ENCODE measurements around the gene UGT1A8. TPM values are rescaled to one million over a fixed set of nuclear protein-coding genes. Genes with fewer than 3 reads are reported as not detected.

Gene UGT1A8
- total and polyA plus RNA-seq, 2 experiments from 2014 or later: 0.45 TPM; not detected in 1

DNA sequence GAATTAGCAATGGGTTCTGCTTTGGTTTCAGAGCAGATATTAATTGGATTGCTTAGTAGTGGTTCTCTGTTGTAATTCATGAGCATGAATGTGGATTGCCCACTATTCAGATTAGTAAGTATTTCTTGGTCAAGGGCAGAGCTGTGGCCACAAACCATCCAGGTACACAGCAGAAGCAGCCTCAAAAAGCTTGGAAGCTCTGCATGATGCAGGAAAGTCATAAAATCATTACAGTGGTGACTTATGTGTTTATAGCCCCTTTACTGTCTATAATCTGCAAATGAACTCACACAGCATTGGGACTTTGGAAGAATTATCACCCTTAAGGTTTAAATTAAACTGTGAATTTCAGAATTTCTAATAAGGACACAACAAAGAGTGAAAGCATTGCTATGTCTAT, 140.7 kb downstream of the UGT1A8 start:
- no peak for ATAC-seq
- no peaks in the 10 kb centered on the region for H3K27me3 ChIP-seq (ENCODE audit: insufficient read depth)

DNA sequence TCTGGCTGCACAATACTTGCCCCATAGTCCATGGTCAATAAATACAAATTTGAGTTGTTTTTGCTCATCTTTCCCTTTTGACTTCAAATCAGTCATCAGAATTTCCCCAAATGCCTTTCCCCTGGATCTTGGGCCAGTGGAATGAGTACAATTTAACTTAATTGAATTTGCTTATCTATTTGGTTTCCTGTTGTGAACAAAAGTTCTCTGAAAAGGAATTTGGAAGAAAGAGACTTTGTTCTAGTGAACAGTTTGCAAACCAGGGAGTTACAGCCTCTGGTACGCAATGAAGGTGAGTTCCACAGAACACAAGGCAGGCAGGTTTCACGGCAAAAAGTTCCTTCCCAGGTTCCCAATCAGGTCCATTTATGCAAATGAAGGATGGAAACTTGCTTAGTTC, 141.4 kb downstream of the UGT1A8 start:
- Histone ChIP-seq H3F3A (replicated peaks; ENCODE audit: low read depth) (no peaks in the 10 kb centered on the region), H3K4me1 (ENCODE audit: insufficient read depth) (no peaks in the 10 kb centered on the region), H3K9me2 (ENCODE audit: insufficient read depth) (no peaks in the 10 kb centered on the region; the same call in 1 of the 2 replicates), H3K4me2 (no peak overlapping the region), H3K4me3 (no peak overlapping the region), H3K36me3 (ENCODE audit: insufficient read depth) (no peaks in the 10 kb centered on the region), H2AFZ (no peak overlapping the region), H3K27ac (ENCODE audit: low read depth) (no peak overlapping the region), H4K20me1 (replicated peaks; ENCODE audit: insufficient read depth) (no peaks in the 10 kb centered on the region), H3K27me3 (ENCODE audit: insufficient read depth) (no peaks in the 10 kb centered on the region), H3K79me2 (replicated peaks; ENCODE audit: insufficient read depth) (no peaks in the 10 kb centered on the region)
- ATAC-seq (no peak), DNase-seq (ENCODE audit: low spot score) (no peak)
- H3K4me3 Mint-ChIP-seq: no peak overlapping the region
- peaks cover 7% of the 10 kb centered on the region; the same call in 1 of the 3 replicates for H3K9me3 Mint-ChIP-seq
- no peaks in the 10 kb centered on the region; the same call in 2 of the 3 replicates for H3K4me1 Mint-ChIP-seq
- no peak overlapping the region for H3K27ac Mint-ChIP-seq
- H3K36me3 Mint-ChIP-seq (ENCODE audit: low read depth): no peaks in the 10 kb centered on the region
- no peaks in the 10 kb centered on the region for H3K27me3 Mint-ChIP-seq (ENCODE audit: insufficient read depth, low read depth, poor library complexity)
- TF ChIP-seq JUNB (IDR thresholded peaks at IDR 0.05; ENCODE audit: unreplicated experiment) (no peak), POLR2AphosphoS5 (IDR thresholded peaks at IDR 0.05; ENCODE audit: low read depth) (no peak)
- TF ChIP-seq, protein P1, sequence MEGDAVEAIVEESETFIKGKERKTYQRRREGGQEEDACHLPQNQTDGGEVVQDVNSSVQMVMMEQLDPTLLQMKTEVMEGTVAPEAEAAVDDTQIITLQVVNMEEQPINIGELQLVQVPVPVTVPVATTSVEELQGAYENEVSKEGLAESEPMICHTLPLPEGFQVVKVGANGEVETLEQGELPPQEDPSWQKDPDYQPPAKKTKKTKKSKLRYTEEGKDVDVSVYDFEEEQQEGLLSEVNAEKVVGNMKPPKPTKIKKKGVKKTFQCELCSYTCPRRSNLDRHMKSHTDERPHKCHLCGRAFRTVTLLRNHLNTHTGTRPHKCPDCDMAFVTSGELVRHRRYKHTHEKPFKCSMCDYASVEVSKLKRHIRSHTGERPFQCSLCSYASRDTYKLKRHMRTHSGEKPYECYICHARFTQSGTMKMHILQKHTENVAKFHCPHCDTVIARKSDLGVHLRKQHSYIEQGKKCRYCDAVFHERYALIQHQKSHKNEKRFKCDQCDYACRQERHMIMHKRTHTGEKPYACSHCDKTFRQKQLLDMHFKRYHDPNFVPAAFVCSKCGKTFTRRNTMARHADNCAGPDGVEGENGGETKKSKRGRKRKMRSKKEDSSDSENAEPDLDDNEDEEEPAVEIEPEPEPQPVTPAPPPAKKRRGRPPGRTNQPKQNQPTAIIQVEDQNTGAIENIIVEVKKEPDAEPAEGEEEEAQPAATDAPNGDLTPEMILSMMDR (conservative IDR thresholded peaks at IDR 0.05; ENCODE audit: low read depth in 2 of 2): no peak
- TF ChIP-seq, protein P2, sequence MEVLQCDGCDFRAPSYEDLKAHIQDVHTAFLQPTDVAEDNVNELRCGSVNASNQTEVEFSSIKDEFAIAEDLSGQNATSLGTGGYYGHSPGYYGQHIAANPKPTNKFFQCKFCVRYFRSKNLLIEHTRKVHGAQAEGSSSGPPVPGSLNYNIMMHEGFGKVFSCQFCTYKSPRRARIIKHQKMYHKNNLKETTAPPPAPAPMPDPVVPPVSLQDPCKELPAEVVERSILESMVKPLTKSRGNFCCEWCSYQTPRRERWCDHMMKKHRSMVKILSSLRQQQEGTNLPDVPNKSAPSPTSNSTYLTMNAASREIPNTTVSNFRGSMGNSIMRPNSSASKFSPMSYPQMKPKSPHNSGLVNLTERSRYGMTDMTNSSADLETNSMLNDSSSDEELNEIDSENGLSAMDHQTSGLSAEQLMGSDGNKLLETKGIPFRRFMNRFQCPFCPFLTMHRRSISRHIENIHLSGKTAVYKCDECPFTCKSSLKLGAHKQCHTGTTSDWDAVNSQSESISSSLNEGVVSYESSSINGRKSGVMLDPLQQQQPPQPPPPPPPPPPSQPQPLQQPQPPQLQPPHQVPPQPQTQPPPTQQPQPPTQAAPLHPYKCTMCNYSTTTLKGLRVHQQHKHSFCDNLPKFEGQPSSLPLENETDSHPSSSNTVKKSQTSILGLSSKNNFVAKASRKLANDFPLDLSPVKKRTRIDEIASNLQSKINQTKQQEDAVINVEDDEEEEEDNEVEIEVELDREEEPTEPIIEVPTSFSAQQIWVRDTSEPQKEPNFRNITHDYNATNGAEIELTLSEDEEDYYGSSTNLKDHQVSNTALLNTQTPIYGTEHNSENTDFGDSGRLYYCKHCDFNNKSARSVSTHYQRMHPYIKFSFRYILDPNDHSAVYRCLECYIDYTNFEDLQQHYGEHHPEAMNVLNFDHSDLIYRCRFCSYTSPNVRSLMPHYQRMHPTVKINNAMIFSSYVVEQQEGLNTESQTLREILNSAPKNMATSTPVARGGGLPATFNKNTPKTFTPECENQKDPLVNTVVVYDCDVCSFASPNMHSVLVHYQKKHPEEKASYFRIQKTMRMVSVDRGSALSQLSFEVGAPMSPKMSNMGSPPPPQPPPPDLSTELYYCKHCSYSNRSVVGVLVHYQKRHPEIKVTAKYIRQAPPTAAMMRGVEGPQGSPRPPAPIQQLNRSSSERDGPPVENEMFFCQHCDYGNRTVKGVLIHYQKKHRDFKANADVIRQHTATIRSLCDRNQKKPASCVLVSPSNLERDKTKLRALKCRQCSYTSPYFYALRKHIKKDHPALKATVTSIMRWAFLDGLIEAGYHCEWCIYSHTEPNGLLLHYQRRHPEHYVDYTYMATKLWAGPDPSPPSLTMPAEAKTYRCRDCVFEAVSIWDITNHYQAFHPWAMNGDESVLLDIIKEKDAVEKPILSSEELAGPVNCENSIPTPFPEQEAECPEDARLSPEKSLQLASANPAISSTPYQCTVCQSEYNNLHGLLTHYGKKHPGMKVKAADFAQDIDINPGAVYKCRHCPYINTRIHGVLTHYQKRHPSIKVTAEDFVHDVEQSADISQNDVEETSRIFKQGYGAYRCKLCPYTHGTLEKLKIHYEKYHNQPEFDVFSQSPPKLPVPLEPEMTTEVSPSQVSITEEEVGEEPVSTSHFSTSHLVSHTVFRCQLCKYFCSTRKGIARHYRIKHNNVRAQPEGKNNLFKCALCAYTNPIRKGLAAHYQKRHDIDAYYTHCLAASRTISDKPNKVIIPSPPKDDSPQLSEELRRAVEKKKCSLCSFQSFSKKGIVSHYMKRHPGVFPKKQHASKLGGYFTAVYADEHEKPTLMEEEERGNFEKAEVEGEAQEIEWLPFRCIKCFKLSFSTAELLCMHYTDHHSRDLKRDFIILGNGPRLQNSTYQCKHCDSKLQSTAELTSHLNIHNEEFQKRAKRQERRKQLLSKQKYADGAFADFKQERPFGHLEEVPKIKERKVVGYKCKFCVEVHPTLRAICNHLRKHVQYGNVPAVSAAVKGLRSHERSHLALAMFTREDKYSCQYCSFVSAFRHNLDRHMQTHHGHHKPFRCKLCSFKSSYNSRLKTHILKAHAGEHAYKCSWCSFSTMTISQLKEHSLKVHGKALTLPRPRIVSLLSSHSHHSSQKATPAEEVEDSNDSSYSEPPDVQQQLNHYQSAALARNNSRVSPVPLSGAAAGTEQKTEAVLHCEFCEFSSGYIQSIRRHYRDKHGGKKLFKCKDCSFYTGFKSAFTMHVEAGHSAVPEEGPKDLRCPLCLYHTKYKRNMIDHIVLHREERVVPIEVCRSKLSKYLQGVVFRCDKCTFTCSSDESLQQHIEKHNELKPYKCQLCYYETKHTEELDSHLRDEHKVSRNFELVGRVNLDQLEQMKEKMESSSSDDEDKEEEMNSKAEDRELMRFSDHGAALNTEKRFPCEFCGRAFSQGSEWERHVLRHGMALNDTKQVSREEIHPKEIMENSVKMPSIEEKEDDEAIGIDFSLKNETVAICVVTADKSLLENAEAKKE (CRISPR knock-in tag; IDR thresholded peaks at IDR 0.05): no peak
- TF ChIP-seq, protein P3, sequence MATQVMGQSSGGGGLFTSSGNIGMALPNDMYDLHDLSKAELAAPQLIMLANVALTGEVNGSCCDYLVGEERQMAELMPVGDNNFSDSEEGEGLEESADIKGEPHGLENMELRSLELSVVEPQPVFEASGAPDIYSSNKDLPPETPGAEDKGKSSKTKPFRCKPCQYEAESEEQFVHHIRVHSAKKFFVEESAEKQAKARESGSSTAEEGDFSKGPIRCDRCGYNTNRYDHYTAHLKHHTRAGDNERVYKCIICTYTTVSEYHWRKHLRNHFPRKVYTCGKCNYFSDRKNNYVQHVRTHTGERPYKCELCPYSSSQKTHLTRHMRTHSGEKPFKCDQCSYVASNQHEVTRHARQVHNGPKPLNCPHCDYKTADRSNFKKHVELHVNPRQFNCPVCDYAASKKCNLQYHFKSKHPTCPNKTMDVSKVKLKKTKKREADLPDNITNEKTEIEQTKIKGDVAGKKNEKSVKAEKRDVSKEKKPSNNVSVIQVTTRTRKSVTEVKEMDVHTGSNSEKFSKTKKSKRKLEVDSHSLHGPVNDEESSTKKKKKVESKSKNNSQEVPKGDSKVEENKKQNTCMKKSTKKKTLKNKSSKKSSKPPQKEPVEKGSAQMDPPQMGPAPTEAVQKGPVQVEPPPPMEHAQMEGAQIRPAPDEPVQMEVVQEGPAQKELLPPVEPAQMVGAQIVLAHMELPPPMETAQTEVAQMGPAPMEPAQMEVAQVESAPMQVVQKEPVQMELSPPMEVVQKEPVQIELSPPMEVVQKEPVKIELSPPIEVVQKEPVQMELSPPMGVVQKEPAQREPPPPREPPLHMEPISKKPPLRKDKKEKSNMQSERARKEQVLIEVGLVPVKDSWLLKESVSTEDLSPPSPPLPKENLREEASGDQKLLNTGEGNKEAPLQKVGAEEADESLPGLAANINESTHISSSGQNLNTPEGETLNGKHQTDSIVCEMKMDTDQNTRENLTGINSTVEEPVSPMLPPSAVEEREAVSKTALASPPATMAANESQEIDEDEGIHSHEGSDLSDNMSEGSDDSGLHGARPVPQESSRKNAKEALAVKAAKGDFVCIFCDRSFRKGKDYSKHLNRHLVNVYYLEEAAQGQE (IDR thresholded peaks at IDR 0.05; ENCODE audit: unreplicated experiment): no peak

More for the DNA sequence above, 140.7 kb downstream of the UGT1A8 start:
- Histone ChIP-seq H3K4me2 (no peak overlapping the region), H3K79me2 (replicated peaks; ENCODE audit: insufficient read depth) (no peaks in the 10 kb centered on the region), H2AFZ (no peak overlapping the region), H3K36me3 (ENCODE audit: insufficient read depth) (no peaks in the 10 kb centered on the region), H3K4me1 (ENCODE audit: insufficient read depth) (no peaks in the 10 kb centered on the region), H3K4me3 (no peak overlapping the region), H3K27ac (ENCODE audit: low read depth) (no peak overlapping the region), H3K9me2 (ENCODE audit: insufficient read depth) (no peaks in the 10 kb centered on the region; the same call in 1 of the 2 replicates), H4K20me1 (replicated peaks; ENCODE audit: insufficient read depth) (no peaks in the 10 kb centered on the region), H3F3A (replicated peaks; ENCODE audit: low read depth) (no peaks in the 10 kb centered on the region)
- H3K4me3 Mint-ChIP-seq: no peak overlapping the region
- peaks cover 7% of the 10 kb centered on the region; the same call in 1 of the 3 replicates for H3K9me3 Mint-ChIP-seq
- no peaks in the 10 kb centered on the region for H3K27me3 Mint-ChIP-seq (ENCODE audit: insufficient read depth, low read depth, poor library complexity)
- H3K4me1 Mint-ChIP-seq: no peaks in the 10 kb centered on the region; the same call in 2 of the 3 replicates
- no peaks in the 10 kb centered on the region for H3K36me3 Mint-ChIP-seq (ENCODE audit: low read depth)
- no peak overlapping the region for H3K27ac Mint-ChIP-seq
- TF ChIP-seq EZH2phosphoT487 (IDR thresholded peaks at IDR 0.05; ENCODE audit: unreplicated experiment): no peak
- TF ChIP-seq, protein P1 (conservative IDR thresholded peaks at IDR 0.05; ENCODE audit: low read depth in 2 of 2): no peak
- no peak for DNase-seq (ENCODE audit: low spot score)
